K562 (cell line): ENCODE data around the gene ZNF668. TPM values are rescaled to one million over a fixed set of nuclear protein-coding genes. Genes with fewer than 3 reads are reported as not detected.

Experiments used
- ATAC-seq: fragments of 200-7000 bp; cut with Tn5 transposase; 3 replicates; pipeline ENCODE4 v1.9.1; 2020; ENCODE audit warnings: moderate library complexity
- BruUV-seq: library from RNA; stranded (reverse); fragments of 400-500 nt; replicated peaks from 2 replicates; lab custom pipeline; 2021; lab: Mats Ljungman, UMichigan
- CTCF ChIA-PET: fragments of 300-600 bp; formaldehyde crosslinking; extraction: SDS; loops from one replicate; lab custom pipeline; 2021; ENCODE audit warnings: low intra/inter-chr PET ratio; lab: Yijun Ruan, JAX
- POLR2A ChIA-PET: fragments of 300-600, 350-650 bp; sonication (Branson Sonifier 250); formaldehyde crosslinking; extraction: SDS; loops from one replicate; lab custom pipeline; 2021; ENCODE audit warnings: antibody characterized with exemption, inconsistent platforms; lab: Yijun Ruan, JAX
- DNase-seq, 4 experiments: peaks; one replicate each; pipeline versions ENCODE4 v3.0.0 to v3.0.0-alpha.2; 2011 to 2018; ENCODE audit warnings: low spot score in 3 of 4, mixed read lengths in 3 of 4; ENCODE audit errors: extremely low read depth in 1 of 4
- FAIRE-seq: peaks from 2 replicates; lab custom pipeline; 2011; peaks lifted over from hg19 to GRCh38; lab: Jason Lieb, UNC
- H2AFZ ChIP-seq: 2 replicates; pipeline ENCODE4 v1.6.0; 2011; ENCODE audit warnings: low read depth, low read length, control low read depth, inconsistent platforms
- H3K27ac ChIP-seq: fragments of 200-600 bp; 3 replicates; pipeline ENCODE4 v1.8.0; 2011; ENCODE audit warnings: low read depth, mild to moderate bottlenecking, control low read depth, inconsistent platforms, low read length, moderate library complexity, mixed read lengths; ENCODE audit errors: extremely low read depth
- H3K27me3 ChIP-seq, 2 experiments: fragments of 300-600 bp in 1 of 2; 2 replicates in 1 of 2; 3 replicates in 1 of 2; pipeline versions ENCODE4 v1.6.0 to v1.8.0; 2011; ENCODE audit warnings: inconsistent platforms in 2 of 2, low read length in 2 of 2, mild to moderate bottlenecking in 1 of 2, mixed read lengths in 1 of 2, moderate library complexity in 1 of 2; ENCODE audit not compliant: control insufficient read depth in 2 of 2, insufficient read depth in 2 of 2
- H3K36me3 ChIP-seq: fragments of 300-600 bp; 3 replicates; pipeline ENCODE4 v1.8.0; 2011; ENCODE audit warnings: mild to moderate bottlenecking, low read length, inconsistent platforms; ENCODE audit not compliant: control insufficient read depth, insufficient read depth
- H3K4me1 ChIP-seq, 2 experiments: fragments of 200-600 bp in 1 of 2; replicated peaks in 1 of 2; 2 replicates in 1 of 2; 3 replicates in 1 of 2; pipeline versions ENCODE4 v1.5.1 to v1.8.0; 2011; ENCODE audit warnings: inconsistent platforms in 2 of 2, low read length in 2 of 2, mild to moderate bottlenecking in 1 of 2, mixed read lengths in 1 of 2, moderate library complexity in 1 of 2; ENCODE audit not compliant: control insufficient read depth in 2 of 2, insufficient read depth in 2 of 2
- H3K4me2 ChIP-seq: 2 replicates; pipeline ENCODE4 v1.6.1; 2011; ENCODE audit warnings: low read length, control low read depth, inconsistent platforms, mixed read lengths; ENCODE audit not compliant: insufficient read depth
- H3K4me3 ChIP-seq: fragments of 200-600 bp; sonication (generic), shearing (Covaris generic); 2 replicates; pipeline ENCODE4 v1.5.1; 2016; ENCODE audit warnings: control low read depth, inconsistent platforms
- H3K79me2 ChIP-seq: fragments of 200-600 bp; 3 replicates; pipeline ENCODE4 v1.8.0; 2011; ENCODE audit warnings: low read length, inconsistent platforms; ENCODE audit not compliant: control insufficient read depth, insufficient read depth
- H3K9ac ChIP-seq, 2 experiments: 2 replicates each; pipeline versions ENCODE4 v1.6.0 to v1.6.1; 2011; ENCODE audit warnings: low read depth in 2 of 2, low read length in 2 of 2, control low read depth in 1 of 2, inconsistent platforms in 1 of 2, mild to moderate bottlenecking in 1 of 2, mixed read lengths in 1 of 2; ENCODE audit not compliant: insufficient read depth in 1 of 2
- H3K9me1 ChIP-seq: one replicate; pipeline ENCODE4 v1.6.0; 2011; ENCODE audit warnings: inconsistent platforms, mild to moderate bottlenecking, low read length, moderate library complexity; ENCODE audit not compliant: control insufficient read depth, insufficient read depth
- H3K9me3 ChIP-seq: replicated peaks from 2 replicates; pipeline ENCODE4 v1.5.1; 2011; ENCODE audit warnings: low read depth, low read length, inconsistent platforms; ENCODE audit not compliant: control insufficient read depth, insufficient read depth
- H4K20me1 ChIP-seq: replicated peaks from 2 replicates; pipeline ENCODE4 v1.6.1; 2011; ENCODE audit warnings: low read length, inconsistent platforms, mixed read lengths; ENCODE audit not compliant: control insufficient read depth, insufficient read depth
- CTCFL ChIP-seq: IDR thresholded peaks from 2 replicates; pipeline ENCODE4 v1.6.1; 2011; ENCODE audit warnings: borderline replicate concordance, low read depth, mild to moderate bottlenecking, moderate library complexity, low read length; ENCODE audit not compliant: insufficient read depth, poor library complexity, severe bottlenecking
- E2F4 ChIP-seq: sonication (generic); formaldehyde crosslinking; IDR thresholded peaks from 2 replicates; pipeline ENCODE4 v1.8.0; 2022; ENCODE audit warnings: mild to moderate bottlenecking, low read depth, missing genetic modification reagents
- ETS1 ChIP-seq: conservative IDR thresholded peaks from 2 replicates; pipeline ENCODE4 v1.6.1; 2011; ENCODE audit warnings: low read depth, mild to moderate bottlenecking, low read length; ENCODE audit not compliant: control insufficient read depth
- ETV6 ChIP-seq, 3 experiments: fragments of 150-350 bp in 1 of 3; sonication (generic) in 1 of 3; formaldehyde crosslinking in 1 of 3; IDR thresholded peaks; 2 replicates each; pipeline versions ENCODE4 v1.6.1 to v1.8.0; 2014 to 2022; ENCODE audit warnings: borderline replicate concordance in 2 of 3, low read depth in 2 of 3, antibody characterized with exemption in 1 of 3, low read length in 1 of 3, mild to moderate bottlenecking in 1 of 3, missing genetic modification reagents in 1 of 3
- FOXA1 ChIP-seq: fragments of 450-650 bp; IDR thresholded peaks from 2 replicates; pipeline ENCODE4 v1.6.1; 2016; ENCODE audit warnings: mild to moderate bottlenecking, borderline replicate concordance
- GABPA ChIP-seq: fragments of 200-800 bp; sonication (Bioruptor generic); conservative IDR thresholded peaks from 2 replicates; pipeline ENCODE4 v1.6.1; 2016; ENCODE audit warnings: low read depth, missing genetic modification characterization, missing compliant biosample characterization
- HSF4 ChIP-seq: fragments of 250-450 bp; sonication (Bioruptor Pico); IDR thresholded peaks from 2 replicates; pipeline ENCODE4 v2.1.2; 2022; ENCODE audit warnings: mild to moderate bottlenecking, moderate library complexity, borderline replicate concordance
- MXI1 ChIP-seq: IDR thresholded peaks from 2 replicates; pipeline ENCODE4 v1.6.1; 2011; ENCODE audit warnings: low read depth, mild to moderate bottlenecking, improper control_type of control experiment, low read length
- RB1 ChIP-seq: fragments of 450-650 bp; IDR thresholded peaks from 2 replicates; pipeline ENCODE4 v1.6.1; 2017; ENCODE audit warnings: low read depth, mild to moderate bottlenecking
- SMARCB1 ChIP-seq: IDR thresholded peaks from 2 replicates; pipeline ENCODE4 v1.6.1; 2011; ENCODE audit warnings: improper control_type of control experiment, low read depth; ENCODE audit not compliant: insufficient read length
- WHSC1 ChIP-seq: IDR thresholded peaks from one replicate; pipeline ENCODE4 v1.6.1; 2012; ENCODE audit warnings: low read length, control low read depth, inconsistent platforms
- YBX1 ChIP-seq: fragments of 450-650 bp; IDR thresholded peaks from 2 replicates; pipeline ENCODE4 v1.7.1; 2016; ENCODE audit warnings: mild to moderate bottlenecking
- ZBTB1 ChIP-seq: sonication (generic); formaldehyde crosslinking; IDR thresholded peaks from 2 replicates; pipeline ENCODE4 v1.8.1; 2023; ENCODE audit warnings: missing genetic modification reagents, low read depth, mild to moderate bottlenecking, borderline replicate concordance
- ZBTB9 ChIP-seq: fragments of 450-650 bp; formaldehyde crosslinking; IDR thresholded peaks from 2 replicates; pipeline ENCODE4 v1.4.0; 2020; ENCODE audit warnings: mild to moderate bottlenecking, moderate library complexity
- ZEB2 ChIP-seq: fragments of 450-650 bp; IDR thresholded peaks from 2 replicates; pipeline ENCODE4 v1.6.1; 2016
- ZNF232 ChIP-seq: sonication (generic); formaldehyde crosslinking; IDR thresholded peaks from 2 replicates; pipeline ENCODE4 v1.8.0; 2022; ENCODE audit warnings: mild to moderate bottlenecking, missing genetic modification reagents
- ZNF239 ChIP-seq: fragments of 250-450 bp; sonication (Bioruptor Pico); IDR thresholded peaks from 2 replicates; pipeline ENCODE4 v1.4.0; 2020; ENCODE audit warnings: mild to moderate bottlenecking
- WGBS: fragments of 100-300 bp; shearing (Covaris generic); methylation state at CpG from one replicate; pipeline ENCODE4 v1.1.6; 2016; ENCODE audit warnings: low coverage, mixed read lengths; ENCODE audit not compliant: insufficient coverage; ENCODE audit errors: missing lambda C conversion rate; 5-methylcytosine and 5-hydroxymethylcytosine counted together
- in situ Hi-C: fragments of 300-500 bp; cut with MboI; formaldehyde crosslinking; loops from 4 replicates; pipeline ENCODE4 v1.15.0; 2018; ENCODE audit warnings: inconsistent platforms, mixed read lengths
- intact Hi-C: fragments of 100-400 bp; cut with micrococcal nuclease; formaldehyde crosslinking; loops from 2 replicates; pipeline ENCODE4 v1.14.2; 2022
- polyA plus RNA-seq, 8 experiments: library from polyadenylated mRNA; depleted of rRNA in 4 of 8; stranded (reverse) in 5 of 8; unstranded in 3 of 8; fragments of >200 nt; fragmentation: Nextera tagmentation in 2 of 8; fragmentation: Illumina TruSeq in 1 of 8; extraction: Ambion mirVana in 2 of 8; extraction: Trizol in 1 of 8; gene quantifications; 2 replicates each; pipeline versions ENCODE4 v1.2.1 to v1.2.3, GENCODE V29; 2011 to 2014; ENCODE audit warnings: inconsistent platforms in 1 of 8, missing spikeins in 1 of 8
- total RNA-seq, 7 experiments: library from RNA; depleted of rRNA in 6 of 7; stranded (reverse); fragments of >200 nt in 6 of 7; fragmentation: Illumina TruSeq in 2 of 7; extraction: Trizol in 2 of 7; gene quantifications; 2 replicates each; pipeline versions ENCODE4 v1.2.1 to v1.2.3, GENCODE V29; 2011 to 2021; ENCODE audit warnings: low replicate concordance in 1 of 7

The ZNF668 gene
- total and polyA plus RNA-seq, 9 of the 15 experiments (the other 6 are each of a cell fraction or from before 2014, with no cell fraction given): 0.04 to 15.3 (median 3.8) TPM; not detected in 1

- peaks cover 10 to 13% of the 10 kb centered on the region in 2 experiments; a peak in 3 of 5 replicates for H3K4me1 ChIP-seq
- in situ Hi-C loops (no loop called here), intact Hi-C loops (no loop called here)
- H3K9me1 ChIP-seq: no peaks in the 10 kb centered on the region
- no peak for DNase-seq
- ChIA-PET POLR2A (interaction anchor here (0.6 to 2.7 kb wide), 7 partner anchors 11 to 452 kb away, joined by 3 to 9 read pairs (median 3); partner anchors contain the start of genes FUS and PYCARD), CTCF (interaction anchor here (0.6 kb wide), 1 partner anchor 94 kb away, joined by 3 read pairs; no protein-coding TSS in a partner anchor)
- H3K4me2 ChIP-seq: no peak overlapping the region
- no peaks in the 10 kb centered on the region for H3K36me3 ChIP-seq
- H3K4me3 ChIP-seq: no peak overlapping the region
- H4K20me1 ChIP-seq: no peaks in the 10 kb centered on the region
- no peak for ATAC-seq
- H3K9ac ChIP-seq: no peak overlapping the region
- BruUV-seq: no TSS peak
- FAIRE-seq: no peak
- no peak overlapping the region for H3K27ac ChIP-seq
- no peaks in the 10 kb centered on the region for H3K9me3 ChIP-seq
- H3K79me2 ChIP-seq: no peaks in the 10 kb centered on the region
- H2AFZ ChIP-seq: no peak overlapping the region
- no peaks in the 10 kb centered on the region for H3K27me3 ChIP-seq
- 85% methylated on average over 4 of the region's 4 CpGs for WGBS
- TF ChIP-seq ZEB2 (no peak), ZBTB1 (CRISPR knock-in tag) (no peak), ETS1 (no peak), CTCFL (no peak), SMARCB1 (no peak), ETV6 (IDR thresholded peaks at IDR 0.05; ENCODE audit: borderline replicate concordance in 1 of 2, low read depth in 2 of 2, low read length in 1 of 2) (no peak), ETV6 (CRISPR knock-in tag; IDR thresholded peaks at IDR 0.05; ENCODE audit: borderline replicate concordance) (no peak), YBX1 (no peak), GABPA (no peak), RB1 (no peak), MXI1 (no peak), E2F4 (CRISPR knock-in tag) (no peak), WHSC1 (no peak), ZNF239 (CRISPR knock-in tag) (no peak), ZNF232 (CRISPR knock-in tag) (no peak), HSF4 (no peak), ZBTB9 (CRISPR knock-in tag) (no peak), FOXA1 (no peak)
Observed at GRCh38 chr16:31023252-31023602, 50.8 kb downstream of the ZNF668 start.
